Panc1 (cell line): Measurements from ENCODE around the gene BRCA1.

ENCODE experiments used
- POLR2AphosphoS5 ChIP-seq: IDR thresholded peaks from 2 replicates; pipeline ENCODE4 v1.6.1; 2012; ENCODE audit warnings: mild to moderate bottlenecking, low read depth, low read length, moderate library complexity
- REST ChIP-seq, 2 experiments: IDR thresholded peaks; 2 replicates each; pipeline ENCODE4 v1.6.1; 2011 to 2012; ENCODE audit warnings: low read depth in 2 of 2, control low read depth in 1 of 2, low read length in 1 of 2, mild to moderate bottlenecking in 1 of 2, moderate library complexity in 1 of 2; ENCODE audit not compliant: insufficient read depth in 1 of 2
- SIN3A ChIP-seq: IDR thresholded peaks from 2 replicates; pipeline ENCODE4 v1.6.1; 2012; ENCODE audit warnings: low read depth, mild to moderate bottlenecking, low read length, moderate library complexity, borderline replicate concordance; ENCODE audit not compliant: insufficient read depth
- TCF7L2 ChIP-seq: IDR thresholded peaks from 2 replicates; pipeline ENCODE4 v1.6.1; 2011; ENCODE audit warnings: mild to moderate bottlenecking, low read depth, low read length, inconsistent platforms
- TF ChIP-seq, protein P1 (sequence below): fragments of 450-650 bp; IDR thresholded peaks from 2 replicates; pipeline ENCODE4 v1.5.1; 2017; ENCODE audit warnings: mild to moderate bottlenecking

DNA sequence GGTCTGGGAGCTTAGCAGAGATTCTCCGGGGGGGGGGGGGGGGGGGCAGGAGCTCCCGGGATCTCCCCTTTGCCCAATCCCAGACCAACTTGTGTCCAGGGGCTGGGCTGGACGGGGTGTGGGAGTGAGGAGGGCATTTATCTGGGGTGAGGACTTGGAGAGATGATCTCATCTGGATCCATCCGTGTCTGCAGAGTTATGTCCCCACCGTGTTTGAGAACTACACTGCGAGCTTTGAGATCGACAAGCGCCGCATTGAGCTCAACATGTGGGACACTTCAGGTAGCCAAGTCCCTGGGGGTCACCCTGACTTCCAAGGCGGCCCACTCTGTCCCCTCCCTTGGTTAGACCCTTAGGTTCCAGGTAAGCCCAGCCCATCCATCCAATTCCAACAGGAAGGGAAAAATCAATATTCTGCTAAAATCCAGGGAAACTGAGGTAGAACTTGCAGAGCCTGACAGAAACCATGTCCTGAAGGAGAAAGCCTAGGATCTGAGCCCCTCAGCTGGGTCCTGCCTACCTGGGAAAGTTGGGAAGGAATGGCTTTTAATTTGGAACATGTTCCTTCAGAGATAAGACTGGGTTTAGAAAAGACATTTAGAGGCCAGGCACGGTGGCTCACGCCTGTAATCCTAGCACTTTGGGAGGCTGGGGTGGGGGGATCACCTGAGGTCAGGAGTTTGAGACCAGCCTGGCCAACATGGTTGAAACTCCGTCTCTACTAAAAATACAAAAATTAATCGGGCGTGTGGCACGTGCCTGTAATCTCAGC, 99.2 kb downstream of the BRCA1 start:
- no peak for TF ChIP-seq POLR2AphosphoS5
- TF ChIP-seq, protein P1, sequence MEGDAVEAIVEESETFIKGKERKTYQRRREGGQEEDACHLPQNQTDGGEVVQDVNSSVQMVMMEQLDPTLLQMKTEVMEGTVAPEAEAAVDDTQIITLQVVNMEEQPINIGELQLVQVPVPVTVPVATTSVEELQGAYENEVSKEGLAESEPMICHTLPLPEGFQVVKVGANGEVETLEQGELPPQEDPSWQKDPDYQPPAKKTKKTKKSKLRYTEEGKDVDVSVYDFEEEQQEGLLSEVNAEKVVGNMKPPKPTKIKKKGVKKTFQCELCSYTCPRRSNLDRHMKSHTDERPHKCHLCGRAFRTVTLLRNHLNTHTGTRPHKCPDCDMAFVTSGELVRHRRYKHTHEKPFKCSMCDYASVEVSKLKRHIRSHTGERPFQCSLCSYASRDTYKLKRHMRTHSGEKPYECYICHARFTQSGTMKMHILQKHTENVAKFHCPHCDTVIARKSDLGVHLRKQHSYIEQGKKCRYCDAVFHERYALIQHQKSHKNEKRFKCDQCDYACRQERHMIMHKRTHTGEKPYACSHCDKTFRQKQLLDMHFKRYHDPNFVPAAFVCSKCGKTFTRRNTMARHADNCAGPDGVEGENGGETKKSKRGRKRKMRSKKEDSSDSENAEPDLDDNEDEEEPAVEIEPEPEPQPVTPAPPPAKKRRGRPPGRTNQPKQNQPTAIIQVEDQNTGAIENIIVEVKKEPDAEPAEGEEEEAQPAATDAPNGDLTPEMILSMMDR, result no peak
- no peak for TF ChIP-seq REST (IDR thresholded peaks at IDR 0.05; ENCODE audit: insufficient read depth in 1 of 2, low read depth in 2 of 2, low read length in 1 of 2)
- no peak for TF ChIP-seq TCF7L2
- TF ChIP-seq SIN3A, result no peak
